DND-41 (cell line): ENCODE measurements around the gene PCDH9.

ENCODE experiments used
- ATAC-seq: fragments of 200-7000 bp; cut with Tn5 transposase; 3 replicates; pipeline ENCODE4 v1.9.1; 2021; ENCODE audit warnings: low read depth; ENCODE audit not compliant: insufficient read depth
- DNase-seq: peaks from one replicate; pipeline ENCODE4 v3.0.0-alpha.2; 2020
- H2AFZ ChIP-seq: 2 replicates; pipeline ENCODE4 v1.6.0; 2012; ENCODE audit warnings: low read depth, low read length
- H3K27ac ChIP-seq: 2 replicates; pipeline ENCODE4 v1.5.1; 2012; ENCODE audit warnings: low read length, inconsistent platforms
- H3K27me3 ChIP-seq: fragments of 200-600 bp; sonication (generic); 2 replicates; pipeline ENCODE4 v1.6.0; 2012; ENCODE audit warnings: low read length, mild to moderate bottlenecking, inconsistent platforms; ENCODE audit not compliant: insufficient read depth, poor library complexity
- H3K36me3 ChIP-seq: 2 replicates; pipeline ENCODE4 v1.5.1; 2012; ENCODE audit warnings: low read length, inconsistent platforms; ENCODE audit not compliant: insufficient read depth
- H3K4me1 ChIP-seq: 2 replicates; pipeline ENCODE4 v1.5.1; 2012; ENCODE audit warnings: mild to moderate bottlenecking, low read length; ENCODE audit not compliant: insufficient read depth
- H3K4me2 ChIP-seq: 2 replicates; pipeline ENCODE4 v1.6.0; 2012; ENCODE audit warnings: mild to moderate bottlenecking, moderate library complexity, low read length, inconsistent platforms; ENCODE audit not compliant: insufficient read depth
- H3K4me3 ChIP-seq, 2 experiments: fragments of 200-600 bp in 1 of 2; shearing (Covaris generic) in 1 of 2; 2 replicates each; pipeline ENCODE4 v1.5.1; 2012 to 2016; ENCODE audit warnings: inconsistent platforms in 2 of 2, low read length in 2 of 2, mild to moderate bottlenecking in 2 of 2, low read depth in 1 of 2, moderate library complexity in 1 of 2
- H3K79me2 ChIP-seq: 2 replicates; pipeline ENCODE4 v1.6.0; 2012; ENCODE audit warnings: low read length, inconsistent platforms; ENCODE audit not compliant: insufficient read depth
- H3K9ac ChIP-seq: 2 replicates; pipeline ENCODE4 v1.6.0; 2012; ENCODE audit warnings: low read depth, mild to moderate bottlenecking, inconsistent platforms, low read length, moderate library complexity
- H3K9me3 ChIP-seq: 2 replicates; pipeline ENCODE4 v1.5.1; 2012; ENCODE audit warnings: low read length, moderate library complexity, mild to moderate bottlenecking, inconsistent platforms; ENCODE audit not compliant: insufficient read depth, severe bottlenecking
- H4K20me1 ChIP-seq: 2 replicates; pipeline ENCODE4 v1.6.0; 2012; ENCODE audit warnings: low read length; ENCODE audit not compliant: insufficient read depth
- EZH2 ChIP-seq: IDR thresholded peaks from 3 replicates; pipeline ENCODE4 v1.6.1; 2012; ENCODE audit warnings: borderline replicate concordance, low read depth, mild to moderate bottlenecking, moderate library complexity, low read length, inconsistent platforms; ENCODE audit not compliant: severe bottlenecking
- TF ChIP-seq, protein P1 (sequence below): IDR thresholded peaks from 2 replicates; pipeline ENCODE4 v1.5.1; 2012; ENCODE audit warnings: borderline replicate concordance, low read length, moderate library complexity, mild to moderate bottlenecking; ENCODE audit not compliant: poor library complexity, severe bottlenecking; ENCODE audit errors: extremely low read depth

Gene PCDH9

GRCh38 chr13:67175836-67176459 is 54.2 kb downstream of the PCDH9 start:
- H3K79me2 ChIP-seq = no peaks in the 10 kb centered on the region
- H3K27me3 ChIP-seq = no peaks in the 10 kb centered on the region
- H3K36me3 ChIP-seq = no peaks in the 10 kb centered on the region
- H3K4me2 ChIP-seq = no peak overlapping the region
- no peaks in the 10 kb centered on the region for H3K4me1 ChIP-seq
- no peaks in the 10 kb centered on the region for H3K9me3 ChIP-seq
- H3K27ac ChIP-seq = no peak overlapping the region
- no peak for ATAC-seq
- no peaks in the 10 kb centered on the region for H4K20me1 ChIP-seq
- no peak overlapping the region for H3K4me3 ChIP-seq
- H3K9ac ChIP-seq = no peak overlapping the region
- TF ChIP-seq, protein P1, sequence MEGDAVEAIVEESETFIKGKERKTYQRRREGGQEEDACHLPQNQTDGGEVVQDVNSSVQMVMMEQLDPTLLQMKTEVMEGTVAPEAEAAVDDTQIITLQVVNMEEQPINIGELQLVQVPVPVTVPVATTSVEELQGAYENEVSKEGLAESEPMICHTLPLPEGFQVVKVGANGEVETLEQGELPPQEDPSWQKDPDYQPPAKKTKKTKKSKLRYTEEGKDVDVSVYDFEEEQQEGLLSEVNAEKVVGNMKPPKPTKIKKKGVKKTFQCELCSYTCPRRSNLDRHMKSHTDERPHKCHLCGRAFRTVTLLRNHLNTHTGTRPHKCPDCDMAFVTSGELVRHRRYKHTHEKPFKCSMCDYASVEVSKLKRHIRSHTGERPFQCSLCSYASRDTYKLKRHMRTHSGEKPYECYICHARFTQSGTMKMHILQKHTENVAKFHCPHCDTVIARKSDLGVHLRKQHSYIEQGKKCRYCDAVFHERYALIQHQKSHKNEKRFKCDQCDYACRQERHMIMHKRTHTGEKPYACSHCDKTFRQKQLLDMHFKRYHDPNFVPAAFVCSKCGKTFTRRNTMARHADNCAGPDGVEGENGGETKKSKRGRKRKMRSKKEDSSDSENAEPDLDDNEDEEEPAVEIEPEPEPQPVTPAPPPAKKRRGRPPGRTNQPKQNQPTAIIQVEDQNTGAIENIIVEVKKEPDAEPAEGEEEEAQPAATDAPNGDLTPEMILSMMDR = no peak
- TF ChIP-seq EZH2 = no peak
- no peak overlapping the region for H2AFZ ChIP-seq
- no peak for DNase-seq

DNA sequence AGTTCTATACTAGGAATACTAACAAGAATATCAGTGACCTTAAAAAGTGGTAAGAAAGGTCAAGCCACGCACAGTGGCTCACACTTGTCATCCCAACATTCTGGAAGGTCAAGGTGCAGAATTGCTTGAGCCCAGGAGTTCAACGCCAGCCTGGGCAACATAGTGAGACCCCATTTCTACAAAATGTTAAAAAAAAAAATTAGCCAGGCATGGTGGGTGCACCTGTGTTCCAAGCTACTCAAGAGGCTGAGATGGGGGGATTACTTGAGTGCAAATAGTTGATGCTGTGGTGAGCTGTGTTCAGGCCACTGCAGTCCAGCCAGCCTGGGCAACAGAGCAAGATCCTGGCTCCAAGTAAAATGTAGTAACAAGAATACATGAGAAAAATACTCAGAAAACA is 61.8 kb downstream of the PCDH9 start:
- Histone ChIP-seq H3K4me3 (no peak overlapping the region), H3K79me2 (no peaks in the 10 kb centered on the region), H3K9me3 (no peaks in the 10 kb centered on the region), H3K4me1 (no peaks in the 10 kb centered on the region), H3K27ac (no peak overlapping the region), H3K27me3 (no peaks in the 10 kb centered on the region), H2AFZ (no peak overlapping the region), H3K9ac (no peak overlapping the region), H3K36me3 (no peaks in the 10 kb centered on the region), H3K4me2 (no peak overlapping the region), H4K20me1 (no peaks in the 10 kb centered on the region)
- TF ChIP-seq EZH2 = no peak
- ATAC-seq (no peak), DNase-seq (no peak)

DNA sequence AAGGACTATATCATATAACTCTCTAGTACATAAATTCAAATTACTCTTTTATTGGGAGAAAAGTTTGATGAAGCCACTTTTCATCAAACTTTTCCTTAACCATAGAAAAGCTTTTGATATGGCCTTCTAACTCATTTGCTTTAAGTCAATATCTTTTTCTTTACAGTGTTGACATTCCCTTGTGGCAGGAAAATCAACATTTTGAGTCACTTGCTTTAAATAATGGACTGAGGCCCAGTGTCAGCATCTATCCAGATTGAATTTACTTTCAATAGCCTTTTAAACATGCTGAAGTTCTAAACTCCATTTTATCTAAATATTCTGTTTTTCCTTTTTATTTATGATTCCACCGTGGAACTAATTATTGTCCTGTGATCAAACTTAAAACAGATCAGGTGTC is 62.7 kb downstream of the PCDH9 start:
- no peak overlapping the region for H3K9ac ChIP-seq
- H3K4me1 ChIP-seq = no peaks in the 10 kb centered on the region
- no peak for DNase-seq
- no peak overlapping the region for H3K27ac ChIP-seq
- H3K79me2 ChIP-seq = no peaks in the 10 kb centered on the region
- no peaks in the 10 kb centered on the region for H3K9me3 ChIP-seq
- ATAC-seq = no peak
- H3K4me3 ChIP-seq = no peak overlapping the region
- no peaks in the 10 kb centered on the region for H3K27me3 ChIP-seq
- TF ChIP-seq, protein P1 = no peak
- TF ChIP-seq EZH2 = no peak
- H3K36me3 ChIP-seq = no peaks in the 10 kb centered on the region
- H3K4me2 ChIP-seq = no peak overlapping the region
- H2AFZ ChIP-seq = no peak overlapping the region
- no peaks in the 10 kb centered on the region for H4K20me1 ChIP-seq

GRCh38 chr13:67161176-67161575 is 69.0 kb downstream of the PCDH9 start:
- TF ChIP-seq, protein P1 = no peak
- TF ChIP-seq EZH2 = no peak
- no peaks in the 10 kb centered on the region for H3K4me1 ChIP-seq
- H3K27ac ChIP-seq = no peak overlapping the region
- H4K20me1 ChIP-seq = no peaks in the 10 kb centered on the region
- H3K27me3 ChIP-seq = no peaks in the 10 kb centered on the region
- DNase-seq = no peak
- H2AFZ ChIP-seq = no peak overlapping the region
- ATAC-seq = no peak
- H3K9ac ChIP-seq = no peak overlapping the region
- H3K4me2 ChIP-seq = no peak overlapping the region
- H3K4me3 ChIP-seq = no peak overlapping the region
- no peaks in the 10 kb centered on the region for H3K79me2 ChIP-seq
- H3K9me3 ChIP-seq = no peaks in the 10 kb centered on the region
- H3K36me3 ChIP-seq = no peaks in the 10 kb centered on the region
